CD4-positive, alpha-beta T cell treated with Interferon alpha-2 for 1 hour (primary cell): ENCODE measurements around the gene INS.

ENCODE experiments used
- DNase-seq, 2 donors: peaks; one replicate each; pipeline ENCODE4 v3.0.0-alpha.2; 2020 to 2022

The INS gene

DNA sequence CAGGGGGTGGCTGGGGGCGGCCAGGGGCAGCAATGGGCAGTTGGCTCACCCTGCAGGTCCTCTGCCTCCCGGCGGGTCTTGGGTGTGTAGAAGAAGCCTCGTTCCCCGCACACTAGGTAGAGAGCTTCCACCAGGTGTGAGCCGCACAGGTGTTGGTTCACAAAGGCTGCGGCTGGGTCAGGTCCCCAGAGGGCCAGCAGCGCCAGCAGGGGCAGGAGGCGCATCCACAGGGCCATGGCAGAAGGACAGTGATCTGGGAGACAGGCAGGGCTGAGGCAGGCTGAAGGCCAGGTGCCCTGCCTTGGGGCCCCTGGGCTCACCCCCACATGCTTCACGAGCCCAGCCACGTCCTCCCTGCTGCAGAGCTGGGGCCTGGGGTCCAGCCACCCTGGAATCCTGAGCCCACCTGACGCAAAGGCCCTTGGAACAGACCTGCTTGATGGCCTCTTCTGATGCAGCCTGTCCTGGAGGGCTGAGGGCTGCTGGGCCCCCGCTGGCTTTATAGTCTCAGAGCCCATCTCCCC, at the start of gene INS:
Gene INS (minus strand): TSS at position 474 of the 524 bp plus-strand sequence. CDS start 238 bp downstream, at position 236.
- DNase-seq: no peak

DNA sequence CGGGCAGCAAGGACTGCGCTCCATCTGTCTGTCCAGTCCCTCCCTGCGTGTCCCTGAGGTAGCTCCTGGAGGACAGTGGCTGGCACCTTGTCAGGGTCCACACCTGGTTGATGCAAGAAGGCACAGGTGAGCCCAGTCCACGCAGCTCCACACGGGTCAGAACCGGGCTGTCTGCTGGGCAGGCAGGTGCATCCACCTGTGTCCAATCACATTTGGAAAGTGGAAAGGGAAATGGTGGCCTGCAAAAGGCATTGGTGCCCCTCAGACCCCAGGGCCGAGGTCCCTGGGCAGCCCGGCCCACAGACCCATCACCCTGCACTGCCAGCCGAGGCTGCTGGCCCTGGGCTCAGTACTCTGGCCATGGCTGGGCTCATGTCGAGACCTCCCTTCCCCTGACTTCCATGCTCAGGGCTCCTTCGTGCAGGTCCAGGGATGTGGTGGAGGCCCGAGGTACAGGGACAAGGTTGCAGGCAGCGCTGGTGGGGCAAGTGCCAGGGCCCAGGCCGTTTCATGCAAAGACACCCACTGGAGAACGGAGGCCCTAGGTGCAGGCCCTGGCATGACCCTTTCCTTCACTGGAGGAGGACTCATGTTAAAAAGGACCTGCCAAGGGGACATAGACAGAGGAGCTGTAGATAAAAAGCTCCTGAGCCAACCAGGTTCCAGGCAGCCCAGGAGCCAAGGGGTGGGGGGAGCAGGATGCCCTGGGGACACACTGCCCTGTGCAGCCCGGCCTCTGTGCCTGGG, 49.5 kb upstream of the INS start:
- DNase-seq: no peak

DNA sequence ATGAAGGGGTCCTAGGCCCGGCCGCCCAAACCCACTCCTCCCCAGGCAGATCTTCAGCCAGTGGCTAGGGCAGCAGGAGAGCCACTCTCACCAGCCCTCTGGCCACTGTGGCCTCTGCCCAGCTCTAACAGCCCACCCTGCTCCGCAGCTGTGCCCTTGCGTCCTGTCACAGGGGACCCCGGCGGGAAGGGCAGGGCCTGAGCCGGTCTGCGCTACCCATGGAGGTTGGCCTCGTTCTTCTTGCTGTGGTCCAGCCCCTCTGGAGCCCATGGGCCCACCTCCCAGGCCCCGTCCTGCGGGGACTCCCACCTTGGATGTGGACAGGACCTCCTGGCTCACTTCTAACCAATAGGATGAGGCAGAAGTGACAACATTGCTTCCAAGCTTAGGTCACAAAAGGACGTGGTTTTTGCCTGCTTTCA, 48.9 kb upstream of the INS start:
- DNase-seq: no peak

DNA sequence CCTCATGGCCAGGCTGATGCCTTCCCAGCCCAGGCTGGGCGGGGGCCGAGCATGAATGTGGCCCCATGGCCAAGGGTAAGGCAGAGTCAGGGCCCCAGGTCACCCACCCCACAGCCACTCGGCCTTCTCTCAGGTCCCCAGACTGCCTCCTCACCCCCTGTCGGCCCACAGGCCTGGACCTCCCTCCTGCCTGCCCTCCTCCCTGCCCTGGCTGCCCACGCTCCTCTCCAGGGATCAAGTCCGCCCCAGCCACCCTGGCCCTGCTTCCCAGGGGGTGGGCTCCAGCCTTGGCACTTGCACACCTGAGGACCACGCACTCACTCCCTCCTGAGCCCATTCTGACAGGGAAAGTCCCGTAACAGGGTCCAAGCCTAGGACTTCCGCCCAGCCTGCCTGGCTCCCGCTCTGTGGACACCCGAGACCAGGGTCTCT, 48.4 kb upstream of the INS start:
- DNase-seq: no peak

DNA sequence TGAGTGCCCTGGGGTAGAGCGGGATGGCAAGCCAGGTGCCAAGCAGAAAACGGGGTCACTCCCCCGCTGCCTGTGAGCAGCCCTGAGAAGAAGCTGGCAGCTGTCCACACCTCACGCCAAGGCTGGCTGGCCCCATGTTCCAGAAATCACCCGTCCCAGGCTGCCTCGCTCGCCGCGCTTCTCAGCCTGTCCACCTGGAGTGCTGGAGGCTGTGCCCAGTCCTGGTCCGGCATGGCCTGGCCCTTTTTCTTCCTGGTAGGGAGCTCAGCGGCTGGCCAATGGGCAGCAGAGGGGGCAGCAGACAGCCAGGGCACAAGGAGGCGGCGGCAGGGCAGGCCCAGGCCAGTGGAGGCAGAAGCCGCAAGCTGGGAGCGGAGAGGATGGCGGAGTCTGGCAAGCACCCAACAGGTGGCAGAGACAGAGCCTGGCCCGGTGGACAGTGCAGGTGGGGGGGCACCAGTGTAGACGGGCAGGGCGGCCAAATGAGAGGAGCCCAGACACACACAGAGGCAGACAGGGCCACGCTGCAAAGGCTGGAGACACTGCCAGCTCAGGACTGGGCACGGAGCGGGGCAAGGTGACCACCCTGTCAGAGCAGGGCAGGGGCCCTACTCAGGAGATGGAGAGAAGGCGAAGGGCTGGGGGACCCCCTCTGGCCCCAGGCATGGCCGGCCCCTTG, 47.8 kb upstream of the INS start:
- no peak for DNase-seq

DNA sequence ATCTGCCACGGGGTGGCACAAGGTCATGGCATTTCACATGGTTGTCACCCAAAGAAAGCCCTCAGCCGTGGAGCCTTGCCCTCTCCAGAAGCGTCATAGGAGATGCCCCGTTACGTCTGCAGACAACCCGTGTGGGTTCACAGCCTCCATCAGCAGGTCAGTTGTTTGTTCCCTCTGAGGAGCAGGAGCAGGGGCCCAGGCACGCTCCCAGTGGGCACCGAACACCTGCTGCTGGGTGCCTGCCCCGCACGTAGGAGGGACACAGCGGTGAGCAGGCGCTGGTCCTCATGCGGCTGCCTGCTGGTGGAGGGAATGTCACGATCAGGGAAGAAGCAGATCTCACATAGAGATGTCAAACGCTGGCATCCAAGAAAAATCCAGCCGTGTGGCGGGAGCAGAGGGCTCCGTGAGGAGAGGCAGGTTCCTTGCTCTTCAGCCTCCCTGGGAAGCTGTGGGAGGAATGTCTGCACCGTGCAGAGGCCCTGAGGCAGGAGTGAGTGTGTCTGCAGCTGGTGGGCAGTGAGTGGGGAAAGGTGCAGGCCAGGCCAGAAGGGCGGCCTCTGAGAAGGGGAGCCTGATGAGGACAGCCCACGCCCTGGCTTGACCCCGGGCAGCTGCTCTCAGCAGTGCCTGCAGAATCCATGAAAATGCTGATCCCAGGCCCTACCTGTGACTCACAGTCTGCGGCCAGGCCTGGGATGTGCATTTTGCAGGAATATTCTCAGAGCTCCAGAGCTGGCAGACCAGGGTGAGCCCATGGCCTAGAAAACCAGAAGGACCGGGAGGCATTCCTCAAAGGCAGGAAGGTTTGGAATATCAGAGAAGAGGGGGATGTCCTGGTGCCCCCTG, 47.0 kb upstream of the INS start:
- DNase-seq: no peak

DNA sequence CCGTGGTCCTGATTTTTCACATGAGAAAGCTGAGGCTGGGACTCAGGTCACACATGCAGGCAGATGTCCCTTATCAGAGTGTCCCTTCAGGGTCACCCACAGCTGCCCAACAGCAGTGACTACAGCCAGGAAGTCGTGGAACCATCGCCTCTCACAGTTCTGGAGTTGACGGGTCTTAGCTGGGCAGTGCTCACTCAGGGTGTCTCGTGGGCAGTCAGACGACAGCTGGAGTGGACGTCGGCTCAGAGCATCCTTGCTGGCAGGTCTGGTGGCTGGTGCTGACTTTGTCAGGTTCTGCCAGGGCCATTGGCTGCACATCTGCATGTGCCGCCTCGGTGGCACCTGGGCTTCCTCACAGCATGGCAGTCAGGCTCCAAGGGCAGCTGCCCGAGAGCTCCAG, 46.2 kb upstream of the INS start:
- no peak for DNase-seq

DNA sequence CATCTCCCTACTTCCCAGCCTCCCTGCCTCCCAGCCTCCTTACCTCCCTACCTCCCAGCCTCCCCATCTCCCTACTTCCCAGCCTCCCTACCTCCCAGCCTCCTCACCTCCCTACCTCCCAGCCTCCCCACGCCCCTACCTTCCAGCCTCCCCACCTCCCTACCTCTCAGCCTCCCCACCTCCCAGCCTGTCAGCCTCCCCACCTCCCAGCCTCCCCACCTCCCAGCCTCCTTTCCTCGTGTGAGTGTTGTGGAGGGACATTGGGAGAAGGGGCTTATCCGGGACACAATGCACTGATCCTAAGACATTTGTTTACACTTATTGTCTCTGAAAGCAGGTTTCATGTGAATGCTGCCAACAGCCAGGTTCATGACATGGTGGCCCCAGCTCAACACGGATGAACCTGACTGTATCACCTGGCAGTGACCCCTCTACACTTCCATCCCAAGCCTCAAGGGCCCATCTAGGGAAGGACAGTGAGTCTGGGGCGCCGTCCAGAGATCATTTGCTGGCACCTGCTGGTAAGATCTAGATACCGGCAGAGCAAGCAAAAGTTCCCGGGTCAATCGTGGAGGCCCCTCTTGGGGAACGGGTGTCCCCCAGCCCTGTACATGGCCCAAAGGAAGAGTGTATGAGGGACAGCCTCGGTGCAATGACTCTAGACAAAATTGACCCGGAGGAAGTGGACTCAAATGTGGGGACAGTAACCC, 45.1 kb upstream of the INS start:
- DNase-seq: no peak

DNA sequence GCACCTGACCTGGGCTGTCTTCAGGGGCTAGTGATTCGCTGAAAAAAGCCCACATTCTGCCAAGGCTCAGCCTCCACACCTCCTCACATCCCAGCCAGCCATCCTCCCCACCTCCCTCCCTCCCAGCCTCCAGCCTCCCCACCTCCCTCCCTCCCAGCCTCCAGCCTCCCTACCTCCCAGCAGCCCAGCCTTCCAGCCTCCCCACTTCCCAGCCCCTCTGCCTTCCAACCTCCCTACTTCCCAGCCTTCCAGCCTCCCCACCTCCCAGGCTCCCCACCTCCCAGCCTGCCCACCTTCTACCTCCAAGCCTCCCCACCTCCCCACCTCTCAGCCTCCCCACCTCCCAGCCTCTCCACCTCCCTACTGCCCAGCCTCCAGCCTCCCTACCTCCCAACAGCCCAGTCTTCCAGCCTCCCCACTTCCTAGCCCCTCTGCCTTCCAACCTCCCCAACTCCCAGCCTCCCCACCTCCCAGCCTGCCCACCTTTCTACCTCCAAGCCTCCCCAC, 44.3 kb upstream of the INS start:
- DNase-seq: no peak

DNA sequence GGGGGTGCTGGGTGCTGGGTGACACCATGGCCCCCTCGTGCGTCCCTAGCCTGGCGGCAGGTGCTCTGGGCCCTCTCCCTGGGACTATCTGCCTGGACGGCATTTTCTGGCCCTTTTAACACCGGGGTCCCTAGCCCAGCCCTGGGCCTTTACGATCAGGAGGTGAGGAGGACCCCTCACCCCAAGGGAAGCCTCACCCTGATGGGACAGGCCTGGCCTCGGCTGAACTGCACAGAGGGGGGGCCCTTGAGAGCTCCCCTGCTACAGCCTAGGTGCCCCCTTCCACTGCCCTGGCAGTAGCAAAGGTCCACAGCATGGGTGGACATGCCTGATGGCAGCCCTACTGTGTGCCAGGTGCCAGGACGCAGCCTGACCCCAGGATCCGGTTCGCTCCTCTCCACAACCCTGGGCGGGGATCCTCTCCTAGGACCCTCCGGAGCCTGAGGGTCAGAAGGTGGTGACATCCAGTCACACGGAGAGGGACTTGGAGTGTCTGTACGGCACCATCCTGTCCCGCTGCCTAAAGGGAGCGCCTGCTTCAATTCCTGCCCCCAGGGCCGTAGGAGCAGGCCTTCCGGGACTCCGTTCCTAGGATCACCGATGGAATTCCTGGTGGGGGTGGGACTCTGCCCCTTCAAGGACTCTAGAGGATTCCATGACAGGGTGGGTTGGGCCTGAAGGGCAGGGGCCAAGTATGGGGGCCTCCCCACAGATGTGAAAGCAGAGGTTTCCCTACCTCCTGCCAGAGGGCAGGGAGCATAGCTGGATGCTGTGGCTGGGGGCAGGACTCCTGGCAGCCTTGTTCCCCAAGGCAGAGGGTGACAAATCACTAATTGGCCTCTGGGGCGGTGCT, 43.6 kb upstream of the INS start:
- DNase-seq: no peak

DNA sequence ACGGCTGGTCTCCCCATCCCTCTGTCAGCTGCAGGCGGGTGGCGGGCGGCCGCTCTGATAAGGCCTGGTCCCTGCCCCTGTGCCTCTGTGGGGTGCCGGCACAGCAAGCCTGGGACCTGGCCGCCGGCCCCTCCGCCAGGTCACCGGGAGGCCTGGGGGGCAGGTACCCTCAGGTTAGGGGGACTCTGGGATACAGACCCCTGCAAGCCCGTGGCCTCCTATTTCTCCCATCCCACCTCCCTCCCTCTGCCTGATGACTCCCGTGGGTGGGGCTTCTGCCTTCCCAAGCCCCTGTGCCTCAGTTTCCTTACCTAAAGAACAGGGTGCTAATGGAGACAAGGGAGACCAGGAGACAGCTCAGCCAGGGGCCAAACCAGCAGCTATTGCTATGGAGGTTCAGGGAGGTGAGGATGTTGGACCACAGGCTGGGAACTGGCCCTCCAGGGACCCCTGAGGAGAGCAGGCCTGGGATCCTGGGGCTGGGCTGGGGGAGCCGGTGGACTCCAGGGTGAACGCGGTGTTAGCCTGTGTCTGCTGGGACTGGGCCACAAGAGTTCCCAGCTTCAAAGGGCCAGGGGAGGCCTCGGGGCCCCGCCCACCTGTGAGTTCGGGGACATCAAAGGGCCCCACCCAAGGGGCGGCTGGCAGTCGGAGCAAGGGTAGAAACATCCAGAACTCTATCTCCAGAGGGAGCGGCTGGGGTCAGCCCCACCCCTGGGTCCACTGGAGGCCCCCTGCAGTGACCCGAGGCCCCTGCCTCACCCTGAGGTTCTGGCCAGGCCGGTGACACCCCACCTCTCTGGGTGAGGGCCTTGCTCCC, 42.6 kb upstream of the INS start:
- no peak for DNase-seq

DNA sequence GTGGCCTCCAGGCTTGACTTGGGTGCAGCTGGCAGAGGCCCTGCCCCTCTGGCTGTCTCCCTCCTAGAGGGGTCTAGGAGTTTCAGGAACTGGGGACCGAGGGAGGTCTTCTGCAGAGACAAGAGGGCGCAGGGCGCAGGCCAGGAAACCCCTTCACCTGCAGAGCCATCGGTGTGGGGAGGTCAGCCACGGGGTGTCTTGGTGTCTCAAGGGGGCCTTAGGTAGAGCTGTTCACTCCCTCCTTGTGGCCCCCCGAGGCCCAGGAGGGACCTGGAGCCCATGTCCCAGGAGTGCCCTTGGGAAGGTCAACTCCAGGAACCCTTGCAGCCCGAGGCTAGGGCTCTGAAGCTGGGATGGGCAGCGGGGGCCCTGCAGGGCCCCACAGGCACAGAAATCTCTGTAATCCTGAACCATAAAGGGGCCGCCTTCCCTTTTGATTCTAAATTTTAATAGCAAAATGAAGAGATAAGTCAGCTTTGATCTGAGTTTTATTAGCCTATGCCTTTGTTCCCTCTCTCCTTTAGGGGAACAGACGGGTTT, 42.0 kb upstream of the INS start:
- no peak for DNase-seq

DNA sequence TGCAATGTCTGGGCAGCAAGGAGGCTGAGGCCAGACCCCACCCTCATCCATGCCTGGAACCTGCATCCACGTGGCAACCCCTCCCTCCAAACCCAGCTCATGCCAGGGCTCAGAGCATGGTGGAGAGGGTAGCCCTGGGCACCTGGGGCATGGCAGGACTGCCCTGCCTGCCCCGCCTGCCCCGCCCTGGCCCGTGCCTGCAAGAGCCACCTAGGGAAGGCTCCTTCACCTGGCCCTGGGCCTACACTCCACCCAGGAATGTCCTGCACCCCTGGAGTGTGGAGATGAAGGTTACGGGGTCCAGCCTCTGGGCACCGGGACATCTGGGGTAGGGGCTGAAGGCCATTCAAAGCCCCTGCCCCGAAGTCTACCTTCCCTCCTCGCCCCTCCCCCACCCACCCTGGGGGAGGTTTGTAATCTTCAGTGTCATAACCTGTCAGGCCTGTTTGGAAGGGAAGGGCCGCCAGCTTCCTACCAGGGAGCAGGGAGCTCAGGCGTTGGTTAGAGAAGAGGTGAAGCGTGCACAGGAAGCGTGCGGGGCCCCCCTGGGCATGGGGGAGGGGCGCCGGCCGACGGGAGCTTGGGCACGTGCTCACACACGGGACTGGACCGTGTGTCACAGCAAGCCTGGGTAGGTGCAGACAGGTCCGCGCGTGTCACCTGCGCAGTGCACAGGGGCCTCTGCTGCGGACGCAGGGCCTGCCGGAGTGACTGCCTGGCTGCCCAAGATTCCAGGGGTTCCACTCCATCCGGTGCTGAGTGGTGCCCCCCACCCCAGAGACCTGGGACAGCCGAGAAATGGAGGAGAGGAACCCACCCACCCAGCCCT, 41.3 kb upstream of the INS start:
- no peak for DNase-seq

DNA sequence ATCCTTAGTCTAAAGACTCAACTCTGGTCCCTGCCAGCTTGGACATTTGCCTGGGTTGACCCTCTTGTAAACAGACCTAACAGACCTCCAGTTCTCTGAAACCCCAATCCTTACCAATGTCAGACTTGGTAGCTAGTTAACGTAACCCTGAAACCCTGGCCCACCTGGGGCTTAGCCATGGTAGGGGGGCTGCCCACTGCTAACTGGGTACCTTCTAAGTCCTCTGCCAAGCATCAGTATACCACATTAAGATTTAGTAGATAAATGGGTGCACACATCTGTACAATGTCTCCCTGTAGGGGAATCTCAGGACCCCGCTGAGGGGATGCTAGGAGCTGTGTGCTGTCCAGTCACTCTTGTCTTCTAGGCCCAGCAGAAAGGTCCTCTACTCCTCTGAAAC, 40.5 kb upstream of the INS start:
- no peak for DNase-seq

DNA sequence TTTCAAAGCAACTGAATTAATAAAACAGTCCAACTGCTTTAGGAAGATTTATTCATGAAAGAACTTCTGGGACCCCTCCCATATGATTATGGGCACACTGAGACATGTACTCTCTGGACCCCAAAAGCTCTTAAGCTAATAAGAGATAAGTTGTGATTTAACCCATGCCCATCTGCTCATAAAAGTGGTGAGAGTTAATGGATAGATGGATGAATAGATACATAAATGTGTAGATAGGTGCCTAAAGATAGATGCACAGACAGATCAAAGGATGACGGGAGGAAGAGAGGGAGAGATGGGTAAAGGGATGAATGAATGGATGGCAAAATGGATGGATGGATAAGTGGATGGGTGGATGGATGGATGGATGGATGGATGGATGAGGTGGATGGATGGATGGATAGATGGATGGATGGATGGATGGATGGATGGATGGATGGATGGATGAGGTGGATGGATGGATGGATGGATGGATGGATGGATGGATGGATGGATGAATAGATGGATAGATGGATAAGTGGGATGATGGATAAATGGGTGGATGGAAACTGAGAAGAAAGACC, 40.0 kb upstream of the INS start:
- DNase-seq: no peak

DNA sequence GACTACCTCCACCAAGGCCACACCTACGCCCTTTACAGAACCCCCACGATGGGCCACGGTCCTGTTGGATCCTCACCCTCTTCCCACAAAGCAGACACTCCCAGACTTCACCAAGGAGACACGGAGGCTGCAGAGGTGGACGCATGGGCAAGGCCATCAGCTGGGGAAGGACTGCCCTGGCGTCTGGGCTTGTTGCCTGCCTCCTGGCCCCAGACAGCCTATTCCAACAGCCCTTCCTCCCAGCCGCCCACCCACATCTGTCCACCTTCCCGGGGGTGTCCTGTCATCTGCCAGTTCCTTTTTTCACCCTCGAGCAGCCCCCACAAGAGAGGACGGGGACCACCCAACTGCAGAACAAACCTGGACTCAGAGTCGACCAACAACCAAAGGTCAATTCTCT, 39.5 kb upstream of the INS start:
- no peak for DNase-seq

DNA sequence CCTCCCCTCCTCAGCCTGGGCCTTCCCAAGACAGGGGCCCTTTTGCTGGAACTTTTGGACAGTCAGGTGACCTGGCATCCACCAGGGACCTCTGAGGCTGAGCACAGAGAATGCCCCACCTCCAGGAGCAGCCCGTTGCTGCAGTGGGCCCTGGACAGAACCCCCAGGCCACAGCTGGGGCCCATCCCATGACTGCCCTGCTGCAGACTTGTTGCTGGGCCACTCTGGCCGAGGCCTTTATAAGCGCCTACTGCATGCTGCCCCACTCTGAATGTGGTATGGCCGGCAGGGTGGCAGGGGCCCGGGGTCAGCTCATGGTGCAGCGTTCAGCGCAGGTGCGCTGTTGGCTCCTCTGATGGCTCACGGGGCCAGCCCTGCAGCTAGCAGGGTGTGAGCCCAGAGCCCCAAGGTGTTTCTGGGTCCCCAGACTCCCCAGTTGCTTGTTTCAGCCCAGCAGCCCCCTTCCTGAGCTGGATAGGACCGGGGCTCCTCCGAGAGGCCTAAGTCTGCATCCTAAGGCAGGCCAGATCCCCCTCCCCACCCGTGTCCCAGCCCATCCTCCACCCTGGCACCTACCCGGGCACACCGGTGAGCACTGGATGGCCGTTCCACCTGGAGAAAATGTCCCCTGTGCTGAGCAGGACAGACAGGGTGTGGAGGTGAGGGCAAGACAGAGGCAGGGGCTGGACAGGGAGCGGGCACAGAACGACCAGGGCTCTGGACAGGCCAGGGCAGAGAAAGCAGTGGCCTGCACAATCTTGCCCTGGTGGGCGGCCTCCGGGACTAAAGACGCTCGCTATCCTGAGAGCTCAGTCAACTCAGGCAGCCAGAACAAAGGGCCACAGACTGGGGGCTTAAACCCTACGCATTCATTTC, 38.7 kb upstream of the INS start:
- no peak for DNase-seq
